Breast epithelium (tissue), 4 donors: ENCODE measurements around the gene IER2. TPM values are rescaled to one million over a fixed set of nuclear protein-coding genes. Genes with fewer than 3 reads are reported as not detected.
A peak's percentile ranks its signal among the peaks of the same experiment; 100 is the strongest.

Experiments
- DNase-seq, 2 donors: peaks; one replicate each; pipeline ENCODE4 v3.0.0-alpha.2; 2019; ENCODE audit warnings: low spot score in 2 of 2
- H3K27ac ChIP-seq, 2 donors: fragments of 200-600 bp; sonication (generic) in 1 of 2; one replicate each; pipeline ENCODE4 v1.5.1; 2016 to 2019; ENCODE audit warnings: mild to moderate bottlenecking in 1 of 2
- H3K27me3 ChIP-seq, 2 donors: fragments of 200-600 bp; sonication (generic) in 1 of 2; one replicate each; pipeline versions ENCODE4 v1.5.1 to v1.6.0; 2017 to 2019; ENCODE audit warnings: control low read depth in 1 of 2, mild to moderate bottlenecking in 1 of 2
- H3K36me3 ChIP-seq: fragments of 200-600 bp; one replicate; pipeline ENCODE4 v1.5.1; 2019
- H3K4me1 ChIP-seq, 2 donors: fragments of 200-600 bp; sonication (generic); one replicate each; pipeline ENCODE4 v1.5.1; 2016 to 2019; ENCODE audit warnings: control low read depth in 1 of 2
- H3K4me3 ChIP-seq, 3 donors: fragments of 200-600 bp; sonication (generic); 1 replicate in 2 of 3; 2 replicates in 1 of 3; pipeline ENCODE4 v1.5.1; 2016 to 2019; ENCODE audit warnings: mild to moderate bottlenecking in 3 of 3, moderate library complexity in 2 of 3
- H3K9me3 ChIP-seq, 2 donors: fragments of 200-600 bp; sonication (generic) in 1 of 2; one replicate each; pipeline ENCODE4 v1.5.1; 2016 to 2019; ENCODE audit warnings: control low read depth in 1 of 2
- POLR2A ChIP-seq: fragments of 450-650 bp; IDR thresholded peaks from one replicate; pipeline ENCODE4 v1.6.1; 2016; ENCODE audit warnings: antibody characterized with exemption, mild to moderate bottlenecking, moderate library complexity
- POLR2AphosphoS5 ChIP-seq, 3 donors: sonication (generic); formaldehyde crosslinking; IDR thresholded peaks; one replicate each; pipeline ENCODE4 v1.6.1; 2017; ENCODE audit warnings: antibody characterized with exemption in 3 of 3
- intact Hi-C: fragments of 100-400 bp; cut with DNase I; formaldehyde crosslinking; loops from one replicate; pipeline ENCODE4 v1.15.1; 2023; ENCODE audit warnings: low total_unique reads
- total RNA-seq, 3 donors: library from RNA; depleted of rRNA; stranded (reverse); fragments of >200 nt; gene quantifications; one replicate each; pipeline ENCODE4 v1.1.0, GENCODE V29; 2016
- TF ChIP-seq, protein P1 (sequence below), 3 donors: fragments of 450-650 bp; IDR thresholded peaks; one replicate each; pipeline ENCODE4 v1.5.1; 2016 to 2017; ENCODE audit warnings: antibody characterized with exemption in 3 of 3, mild to moderate bottlenecking in 3 of 3, moderate library complexity in 3 of 3

IER2 gene
- total RNA-seq, 3 donors from 2014 or later: 20.6 to 146 (median 79.6) TPM

DNA sequence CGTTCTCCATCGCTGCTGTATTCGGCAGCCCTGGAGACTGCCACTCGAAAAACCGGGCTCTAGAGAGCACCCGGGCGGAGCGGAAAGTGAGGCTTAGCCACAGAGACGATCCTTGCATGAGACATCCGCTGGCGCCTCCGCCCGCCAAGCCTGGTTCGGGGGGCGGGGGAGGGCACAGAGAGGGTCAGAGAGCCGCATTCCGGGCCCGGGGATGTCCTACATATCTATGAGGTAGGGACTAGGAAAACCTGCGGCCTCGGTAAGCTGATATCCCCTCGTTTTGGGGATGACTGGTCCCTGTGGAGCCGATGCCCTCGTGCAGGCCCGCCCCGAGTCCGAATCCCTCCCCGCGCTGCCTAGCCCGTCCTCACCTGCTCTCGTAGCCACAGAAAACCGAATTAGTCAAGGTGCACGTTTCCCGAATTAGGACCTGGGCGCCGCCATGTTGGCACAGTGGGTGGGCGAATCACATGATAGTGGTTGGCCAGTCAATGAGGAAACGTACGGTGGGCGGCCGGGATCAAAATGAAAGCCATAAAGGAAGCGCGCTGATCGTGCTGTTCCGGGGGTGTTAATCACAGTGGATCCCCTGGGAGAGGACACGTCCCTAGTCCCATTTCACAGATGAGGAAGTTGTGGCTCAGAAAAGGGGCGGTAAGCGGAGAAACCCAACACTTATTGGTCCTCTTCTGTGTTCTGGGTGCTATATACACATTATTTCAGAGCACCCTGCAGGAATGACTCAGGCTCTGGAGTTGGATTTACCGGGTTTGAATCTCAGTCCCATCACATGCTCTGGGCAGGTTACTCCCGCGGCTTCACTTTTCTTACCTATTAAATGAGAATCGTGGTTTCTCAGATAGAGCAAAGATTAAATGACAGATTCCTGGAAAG lies 33.7 kb upstream of the IER2 start, which contains the start of gene TRMT1:
TRMT1 (minus strand) TSS at position 459 of the 894 bp plus-strand sequence; CDS start at position 118, 341 bp downstream.
- no peaks in the 10 kb centered on the region for H3K36me3 ChIP-seq
- peak within 1 kb of the TSS; percentile 59 to 77 for H3K27ac ChIP-seq
- peak; percentile 88 to 92 for DNase-seq
- peaks cover 8 to 22% of the 10 kb centered on the region in 2 donors for H3K4me1 ChIP-seq
- intact Hi-C loops: no loop called here
- peak within 1 kb of the TSS; percentile 69 to 80 (median 72) for H3K4me3 ChIP-seq
- TF ChIP-seq, protein P1, sequence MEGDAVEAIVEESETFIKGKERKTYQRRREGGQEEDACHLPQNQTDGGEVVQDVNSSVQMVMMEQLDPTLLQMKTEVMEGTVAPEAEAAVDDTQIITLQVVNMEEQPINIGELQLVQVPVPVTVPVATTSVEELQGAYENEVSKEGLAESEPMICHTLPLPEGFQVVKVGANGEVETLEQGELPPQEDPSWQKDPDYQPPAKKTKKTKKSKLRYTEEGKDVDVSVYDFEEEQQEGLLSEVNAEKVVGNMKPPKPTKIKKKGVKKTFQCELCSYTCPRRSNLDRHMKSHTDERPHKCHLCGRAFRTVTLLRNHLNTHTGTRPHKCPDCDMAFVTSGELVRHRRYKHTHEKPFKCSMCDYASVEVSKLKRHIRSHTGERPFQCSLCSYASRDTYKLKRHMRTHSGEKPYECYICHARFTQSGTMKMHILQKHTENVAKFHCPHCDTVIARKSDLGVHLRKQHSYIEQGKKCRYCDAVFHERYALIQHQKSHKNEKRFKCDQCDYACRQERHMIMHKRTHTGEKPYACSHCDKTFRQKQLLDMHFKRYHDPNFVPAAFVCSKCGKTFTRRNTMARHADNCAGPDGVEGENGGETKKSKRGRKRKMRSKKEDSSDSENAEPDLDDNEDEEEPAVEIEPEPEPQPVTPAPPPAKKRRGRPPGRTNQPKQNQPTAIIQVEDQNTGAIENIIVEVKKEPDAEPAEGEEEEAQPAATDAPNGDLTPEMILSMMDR (IDR thresholded peaks at IDR 0.05): peak in 1 of 3 donors; percentile 13
- no peak for TF ChIP-seq POLR2A
- TF ChIP-seq POLR2AphosphoS5 (IDR thresholded peaks at IDR 0.05): peak; percentile 94 to 96 (median 96)
- no peaks in the 10 kb centered on the region for H3K27me3 ChIP-seq
- no peaks in the 10 kb centered on the region for H3K9me3 ChIP-seq

DNA sequence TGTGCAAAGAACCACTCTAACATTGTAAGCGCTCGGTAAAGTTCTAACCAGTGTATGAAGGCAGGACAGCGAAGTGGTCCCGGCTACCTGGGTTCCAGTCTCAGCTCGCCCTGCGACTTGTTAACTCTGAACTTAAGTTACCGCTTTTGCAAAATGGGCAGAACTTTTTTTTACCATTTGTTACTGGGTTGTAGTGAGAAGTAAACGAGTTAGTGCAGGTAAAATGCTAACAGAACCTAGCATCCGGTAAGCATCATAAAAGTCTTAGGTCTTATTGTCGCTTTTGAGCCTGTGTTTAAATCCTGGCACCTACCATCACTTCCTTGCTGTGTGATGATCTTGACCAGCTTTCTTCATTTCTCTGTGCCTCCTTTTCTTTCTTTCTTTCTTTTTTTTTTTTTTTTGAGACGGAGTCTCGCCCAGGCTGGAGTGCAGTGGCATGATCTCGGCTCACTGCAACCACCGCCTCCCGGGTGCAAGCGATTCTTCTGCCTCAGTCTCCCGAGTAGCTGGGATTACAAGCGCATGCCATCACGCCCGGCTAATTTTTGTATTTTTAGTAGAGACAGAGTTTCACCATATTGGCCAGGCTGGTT lies 32.9 kb upstream of the IER2 start:
- Histone ChIP-seq H3K27ac (peak overlapping the region; percentile 59 to 77), H3K9me3 (no peaks in the 10 kb centered on the region), H3K27me3 (no peaks in the 10 kb centered on the region), H3K4me3 (peak overlapping the region; percentile 69 to 80 (median 72)), H3K36me3 (no peaks in the 10 kb centered on the region), H3K4me1 (peaks cover 8 to 22% of the 10 kb centered on the region in 2 donors)
- intact Hi-C loops: no loop called here
- DNase-seq: no peak
- TF ChIP-seq POLR2A (no peak), POLR2AphosphoS5 (IDR thresholded peaks at IDR 0.05) (no peak)
- TF ChIP-seq, protein P1 (IDR thresholded peaks at IDR 0.05): no peak

DNA sequence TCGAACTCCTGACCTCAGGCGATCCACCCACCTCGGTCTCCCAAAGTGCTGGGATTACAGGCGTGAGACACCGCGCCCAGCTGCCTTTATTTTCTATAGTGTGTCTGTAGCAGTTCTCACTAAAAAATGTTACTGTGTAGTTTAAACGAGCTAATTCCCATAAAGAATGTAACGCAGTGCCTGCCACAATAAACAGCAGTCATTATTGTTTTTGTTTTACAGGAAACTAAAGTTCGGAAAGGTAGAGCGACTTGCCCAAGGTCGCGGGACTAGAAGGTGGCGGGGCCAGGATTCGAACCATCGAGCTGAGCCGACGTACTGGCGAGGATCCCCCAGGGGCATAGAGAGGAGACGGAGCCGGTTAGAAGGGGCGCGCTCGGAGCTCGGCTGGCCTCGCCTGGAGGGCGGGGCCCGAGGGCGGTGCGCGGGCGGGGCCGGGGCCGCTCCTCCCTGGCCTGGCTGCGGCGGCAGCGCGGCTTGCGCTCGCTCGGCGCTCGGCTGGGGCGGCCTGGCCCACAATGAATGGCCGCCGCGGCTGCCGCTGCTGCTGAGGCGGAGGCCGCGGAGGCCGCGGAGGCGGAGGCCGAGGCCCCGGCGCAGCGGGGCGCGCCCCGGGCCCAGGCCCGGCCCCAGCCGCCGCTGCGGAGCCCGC lies 32.3 kb upstream of the IER2 start, which contains the start of gene NACC1:
NACC1 (plus strand) TSS at position 493 of the 652 bp plus-strand sequence. CDS start 16,944 bp downstream, outside the sequence.
- Histone ChIP-seq H3K27ac (peak within 1 kb of the TSS; percentile 59 to 77), H3K4me1 (peaks cover 8 to 22% of the 10 kb centered on the region in 2 donors), H3K4me3 (peak within 1 kb of the TSS; percentile 69 to 97 (median 72)), H3K9me3 (no peaks in the 10 kb centered on the region), H3K36me3 (no peaks in the 10 kb centered on the region), H3K27me3 (no peaks in the 10 kb centered on the region)
- intact Hi-C loops: no loop called here
- DNase-seq: peak; percentile 84 to 88
- TF ChIP-seq POLR2AphosphoS5 (IDR thresholded peaks at IDR 0.05): peak in 2 of 3 donors; percentile 50 to 52
- TF ChIP-seq, protein P1 (IDR thresholded peaks at IDR 0.05): no peak
- no peak for TF ChIP-seq POLR2A

DNA sequence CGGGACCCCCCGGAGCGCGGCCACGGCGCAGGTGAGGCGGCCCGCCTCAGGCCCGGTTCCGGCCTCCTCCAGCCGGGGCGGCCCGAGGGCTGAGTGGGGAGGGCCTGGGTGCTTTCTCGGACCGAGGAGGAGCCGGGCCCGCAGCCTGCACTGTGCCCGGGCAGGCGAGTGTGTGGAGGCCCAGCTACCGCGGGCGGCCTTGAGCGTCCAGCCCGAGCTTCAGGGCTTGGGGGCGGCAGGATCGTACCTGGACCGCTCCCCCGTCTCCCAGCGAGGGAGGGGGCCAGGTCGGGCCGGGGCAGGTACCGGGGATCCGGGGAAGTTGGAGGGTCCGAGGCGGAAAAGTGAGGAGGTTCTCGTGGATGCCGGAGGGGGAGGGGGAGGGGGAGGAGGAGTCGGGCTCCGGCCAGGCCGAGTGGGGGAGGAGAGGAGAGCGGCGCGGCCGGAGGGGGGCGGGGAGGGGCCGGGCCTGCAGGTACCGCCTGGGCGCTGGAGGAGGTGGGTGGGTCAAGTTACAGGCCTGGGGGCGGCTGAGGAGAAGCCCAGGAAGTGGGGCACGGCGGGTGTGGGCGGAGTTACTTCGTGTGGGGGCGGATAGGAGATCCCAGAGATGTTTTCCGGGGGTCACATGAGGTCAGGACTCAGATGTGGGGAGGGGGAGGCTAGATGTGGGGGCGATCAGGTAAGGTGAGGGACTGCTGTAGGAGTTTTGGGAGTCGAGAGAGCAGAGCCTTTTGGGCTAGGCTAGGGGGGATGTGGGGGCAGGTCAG lies 31.6 kb upstream of the IER2 start:
- H3K27ac ChIP-seq: peak overlapping the region; percentile 52 to 77

More for the DNA sequence above, 31.6 kb upstream of the IER2 start:
- Histone ChIP-seq H3K4me1 (peaks cover 8 to 22% of the 10 kb centered on the region in 2 donors), H3K27me3 (no peaks in the 10 kb centered on the region), H3K36me3 (no peaks in the 10 kb centered on the region), H3K9me3 (no peaks in the 10 kb centered on the region), H3K4me3 (peak overlapping the region; percentile 69 to 97 (median 72))
- TF ChIP-seq, protein P1 (IDR thresholded peaks at IDR 0.05): no peak
- no peak for TF ChIP-seq POLR2AphosphoS5 (IDR thresholded peaks at IDR 0.05)
- intact Hi-C loops: no loop called here
- DNase-seq: peak in 1 of 2 donors; percentile 70
